ENCODE data around the gene PRKG1. TPM values are rescaled to one million over a fixed set of nuclear protein-coding genes. Genes with fewer than 3 reads are reported as not detected.

PRKG1 gene
- total and polyA plus RNA-seq, 2 of the 8 experiments (the other 6 are each of a cell fraction or from before 2014, with no cell fraction given) = 4.2 to 15.2 TPM

DNA sequence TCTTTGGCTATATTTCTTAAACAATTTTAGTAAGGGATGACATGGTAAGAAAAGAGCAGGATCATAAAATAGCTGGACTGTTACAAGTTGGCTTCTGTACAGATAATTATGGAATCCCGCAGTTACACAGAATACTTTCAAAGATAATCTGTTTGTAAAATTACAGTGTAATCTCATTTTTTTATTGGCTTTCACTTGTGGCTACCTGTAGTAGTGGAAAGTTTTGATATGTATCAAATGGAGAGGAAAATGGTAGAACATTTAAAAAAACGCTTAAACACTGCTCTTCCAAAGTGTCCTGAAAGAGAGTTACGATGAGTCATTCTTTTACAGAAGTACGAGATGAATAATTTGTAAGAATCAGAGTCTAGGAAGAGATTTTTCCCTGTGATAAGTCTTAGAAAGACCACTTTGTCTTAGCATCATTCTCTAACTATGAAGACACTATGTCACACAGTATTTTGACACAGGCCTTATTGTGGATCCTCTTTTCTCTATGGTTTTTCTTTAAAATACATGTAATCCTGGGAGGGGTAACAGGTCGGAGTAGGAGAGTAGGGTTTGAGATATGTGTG lies 1024.8 kb downstream of the PRKG1 start:
- H3K56ac ChIP-seq (replicated peaks; ENCODE audit: insufficient read length, low read depth, low read length) = no peak overlapping the region
- H3K9ac ChIP-seq (replicated peaks in 1 of 4; ENCODE audit: extremely low read depth in 1 of 4, low read depth in 3 of 4, low read length in 3 of 4) = no peak overlapping the region
- no peak overlapping the region for H3K4ac ChIP-seq (replicated peaks; ENCODE audit: insufficient read length, low read depth, low read length)
- no peak overlapping the region for H2BK12ac ChIP-seq (ENCODE audit: low read depth, low read length)
- ChIA-PET CTCF (ENCODE audit: partially characterized antibody) (interaction anchor here (0.9 to 1.3 kb wide), 2 partner anchors 12 to 14 kb away, joined by 4 read pairs; no protein-coding TSS in a partner anchor), POLR2A (ENCODE audit: partially characterized antibody) (no interaction called here)
- H3K27ac ChIP-seq (ENCODE audit: low read depth, low read length) = no peak overlapping the region
- H2BK15ac ChIP-seq (ENCODE audit: low read length) = no peak overlapping the region
- H3K4me2 ChIP-seq (ENCODE audit: insufficient read depth in 1 of 2, low read depth in 2 of 2, low read length in 2 of 2) = no peak overlapping the region
- H4K8ac ChIP-seq (ENCODE audit: extremely low read depth, insufficient read depth, low read length) = no peak overlapping the region
- TF ChIP-seq KDM5A (IDR thresholded peaks at IDR 0.05; ENCODE audit: low read length) (no peak), GABPA (IDR thresholded peaks at IDR 0.05; ENCODE audit: borderline replicate concordance, insufficient read depth, low read length) (no peak), JUN (IDR thresholded peaks at IDR 0.05; ENCODE audit: low read depth, low read length) (no peak)
- H2AFZ ChIP-seq (ENCODE audit: low read length) = no peak overlapping the region
- DNase-seq (ENCODE audit: low read depth in 1 of 2, low spot score in 2 of 2) (no peak), FAIRE-seq (no peak)
- no peak overlapping the region for H3K14ac ChIP-seq (ENCODE audit: insufficient read length)
- no peaks in the 10 kb centered on the region for H3K23me2 ChIP-seq (ENCODE audit: low read depth, low read length)
- H3K36me3 ChIP-seq (ENCODE audit: control insufficient read depth in 2 of 4, insufficient read depth in 4 of 4, low read length in 3 of 4) = no peaks in the 10 kb centered on the region
- H2BK120ac ChIP-seq (replicated peaks; ENCODE audit: low read depth, low read length) = no peak overlapping the region
- no peak overlapping the region for H3K18ac ChIP-seq (ENCODE audit: extremely low read depth, low read length)
- no peak overlapping the region for H3K23ac ChIP-seq (ENCODE audit: insufficient read length)
- no peak overlapping the region for H2AK5ac ChIP-seq (ENCODE audit: low read depth, low read length)
- 92 to 100% methylated on average over 1 to 5 of the region's 5 CpGs for WGBS, 2 experiments (ENCODE audit: extremely low coverage in 1 of 2, insufficient coverage in 1 of 2, insufficient read length in 1 of 2, insufficient replicate concordance in 2 of 2, low coverage in 1 of 2, low lambda C conversion rate in 2 of 2, missing lambda C conversion rate in 1 of 2)
- no peaks in the 10 kb centered on the region for H3K9me3 ChIP-seq (ENCODE audit: insufficient read depth in 2 of 2, low read depth in 1 of 2, low read length in 1 of 2)
- H3K27me3 ChIP-seq (replicated peaks in 1 of 4; ENCODE audit: control insufficient read depth in 3 of 4, extremely low read depth in 1 of 4, insufficient read depth in 3 of 4, low read length in 3 of 4) = no peaks in the 10 kb centered on the region
- H3K4me1 ChIP-seq (replicated peaks in 1 of 4; ENCODE audit: control insufficient read depth in 3 of 4, insufficient read depth in 4 of 4, low read length in 3 of 4) = peaks cover 0 to 6% (median 1%) of the 10 kb centered on the region in 4 experiments; a peak in 1 of 7 replicates
- H3K79me1 ChIP-seq (ENCODE audit: low read depth, low read length) = no peaks in the 10 kb centered on the region
- H2BK20ac ChIP-seq (ENCODE audit: low read length) = no peak overlapping the region
- no peaks in the 10 kb centered on the region for H4K20me1 ChIP-seq (replicated peaks in 1 of 2; ENCODE audit: control insufficient read depth in 1 of 2, insufficient read depth in 2 of 2, low read length in 2 of 2)
- H4K91ac ChIP-seq (replicated peaks; ENCODE audit: insufficient read length, low read length) = no peak overlapping the region
- H2BK5ac ChIP-seq (ENCODE audit: low read depth, low read length) = no peak overlapping the region
- H3K4me3 ChIP-seq (ENCODE audit: extremely low read depth in 1 of 4, insufficient read depth in 2 of 4, low read depth in 3 of 4, low read length in 4 of 4) = no peak overlapping the region
- no peak overlapping the region for H4K5ac ChIP-seq (ENCODE audit: insufficient read length, low read depth, low read length)
- no peaks in the 10 kb centered on the region for H3K79me2 ChIP-seq (ENCODE audit: control insufficient read depth in 1 of 2, insufficient read depth in 2 of 2, low read length in 2 of 2)

Data from H1 (cell line).